Karpas-422 (cell line): Measurements from ENCODE around the gene CCDC80. TPM values are rescaled to one million over a fixed set of nuclear protein-coding genes. Genes with fewer than 3 reads are reported as not detected.

ENCODE experiments used
- DNase-seq: peaks from one replicate; pipeline ENCODE4 v3.0.0-alpha.2; 2015
- H2AFZ ChIP-seq: fragments of 200-600 bp; sonication (generic); 2 replicates; pipeline ENCODE4 v1.6.1; 2014; ENCODE audit warnings: antibody characterized with exemption, low read length, mixed read lengths
- H3K27ac ChIP-seq: fragments of 200-600 bp; sonication (generic); 2 replicates; pipeline ENCODE4 v1.5.1; 2014; ENCODE audit warnings: mild to moderate bottlenecking, low read length, moderate library complexity
- H3K27me3 ChIP-seq: fragments of 200-600 bp; sonication (generic); 2 replicates; pipeline ENCODE4 v1.6.1; 2014; ENCODE audit warnings: low read length, mixed read lengths
- H3K36me3 ChIP-seq: fragments of 200-600 bp; sonication (generic); 2 replicates; pipeline ENCODE4 v1.6.1; 2014; ENCODE audit warnings: low read length, mixed read lengths; ENCODE audit not compliant: insufficient read depth
- H3K4me1 ChIP-seq: fragments of 200-600 bp; sonication (generic); 2 replicates; pipeline ENCODE4 v1.6.1; 2014; ENCODE audit warnings: mild to moderate bottlenecking, low read length, mixed read lengths
- H3K4me2 ChIP-seq: fragments of 200-600 bp; sonication (generic); 2 replicates; pipeline ENCODE4 v1.6.1; 2014; ENCODE audit warnings: low read length, low read depth, mild to moderate bottlenecking; ENCODE audit not compliant: poor library complexity, severe bottlenecking
- H3K4me3 ChIP-seq: fragments of 200-600 bp; sonication (generic); 2 replicates; pipeline ENCODE4 v1.5.1; 2014; ENCODE audit warnings: mild to moderate bottlenecking, antibody characterized with exemption, low read length, mixed read lengths
- H3K79me2 ChIP-seq: fragments of 200-600 bp; sonication (generic); 2 replicates; pipeline ENCODE4 v1.6.1; 2014; ENCODE audit warnings: mild to moderate bottlenecking, low read length, mixed read lengths
- H3K9ac ChIP-seq: fragments of 200-600 bp; sonication (generic); 2 replicates; pipeline ENCODE4 v1.6.0; 2014; ENCODE audit warnings: low read length
- H3K9me2 ChIP-seq: fragments of 200-600 bp; sonication (generic), shearing (Covaris generic); replicated peaks from 2 replicates; pipeline ENCODE4 v1.6.0; 2014; ENCODE audit warnings: mild to moderate bottlenecking, low read length, moderate library complexity; ENCODE audit not compliant: insufficient read depth
- H3K9me3 ChIP-seq: fragments of 300-700, 200-600 bp; sonication (generic); 2 replicates; pipeline ENCODE4 v1.6.1; 2014; ENCODE audit warnings: low read length, mixed read lengths
- H4K20me1 ChIP-seq: fragments of 200-600 bp; sonication (generic); 2 replicates; pipeline ENCODE4 v1.6.1; 2014; ENCODE audit warnings: mild to moderate bottlenecking, antibody characterized with exemption, low read length, low read depth; ENCODE audit not compliant: insufficient read depth
- total RNA-seq: library from RNA; depleted of rRNA; stranded (reverse); fragments of >200 nt; shearing (Covaris generic); gene quantifications from 2 replicates; pipeline ENCODE4 v1.2.3, GENCODE V29; 2014; ENCODE audit warnings: low replicate concordance

The CCDC80 gene
- total RNA-seq, 1 experiment from 2014 or later, result not detected

DNA sequence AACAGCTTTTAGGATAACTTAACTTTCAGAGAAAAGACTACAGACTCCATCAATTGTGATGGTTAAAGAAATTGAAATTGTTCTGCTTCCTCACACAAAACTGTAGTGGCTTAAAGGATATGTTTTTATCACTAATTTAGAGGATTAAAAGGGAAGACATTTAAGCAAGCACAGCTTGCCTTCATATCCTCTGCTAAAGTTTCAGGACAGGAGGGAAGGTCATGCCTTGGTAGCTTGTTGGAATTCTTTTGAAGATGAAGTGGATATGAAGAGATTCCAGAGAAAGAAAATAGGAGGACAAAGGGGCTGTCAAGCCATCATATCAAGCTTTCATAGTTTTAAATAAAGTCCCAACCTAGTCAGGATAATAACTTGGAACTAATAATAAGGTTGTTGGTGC is 33.1 kb downstream of the CCDC80 start:
- Histone ChIP-seq H3K27me3 (no peaks in the 10 kb centered on the region), H3K36me3 (no peaks in the 10 kb centered on the region), H3K4me3 (no peak overlapping the region), H3K27ac (no peak overlapping the region), H3K4me1 (no peaks in the 10 kb centered on the region), H3K79me2 (no peaks in the 10 kb centered on the region), H2AFZ (no peak overlapping the region), H4K20me1 (no peaks in the 10 kb centered on the region), H3K4me2 (no peak overlapping the region), H3K9me2 (no peaks in the 10 kb centered on the region), H3K9me3 (no peaks in the 10 kb centered on the region), H3K9ac (no peak overlapping the region)
- no peak for DNase-seq

DNA sequence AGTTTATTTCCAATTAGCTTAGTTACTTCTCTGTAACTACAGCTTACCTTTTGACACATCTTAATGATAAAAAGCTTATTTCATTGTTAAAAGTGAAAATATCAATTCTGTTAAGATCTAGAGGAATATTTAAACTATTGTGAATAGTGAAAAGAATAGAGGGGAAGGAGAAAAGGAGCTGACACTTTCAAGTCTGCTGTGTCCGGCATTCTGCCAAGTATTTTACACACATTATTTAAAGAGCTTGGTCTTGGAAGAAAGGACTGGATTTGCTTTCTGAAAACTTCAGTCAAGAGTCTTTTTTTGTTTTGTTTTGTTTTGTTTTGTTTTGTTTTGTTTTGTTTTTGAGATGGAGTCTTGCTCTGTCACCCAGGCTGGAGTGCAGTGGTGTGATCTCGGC is 34.8 kb downstream of the CCDC80 start:
- Histone ChIP-seq H3K4me3 (no peak overlapping the region), H3K27me3 (no peaks in the 10 kb centered on the region), H3K4me1 (no peaks in the 10 kb centered on the region), H3K9me3 (no peaks in the 10 kb centered on the region), H4K20me1 (no peaks in the 10 kb centered on the region), H3K79me2 (no peaks in the 10 kb centered on the region), H3K27ac (no peak overlapping the region), H3K9me2 (no peaks in the 10 kb centered on the region), H3K36me3 (no peaks in the 10 kb centered on the region), H3K4me2 (no peak overlapping the region), H2AFZ (no peak overlapping the region), H3K9ac (no peak overlapping the region)
- DNase-seq, result no peak

DNA sequence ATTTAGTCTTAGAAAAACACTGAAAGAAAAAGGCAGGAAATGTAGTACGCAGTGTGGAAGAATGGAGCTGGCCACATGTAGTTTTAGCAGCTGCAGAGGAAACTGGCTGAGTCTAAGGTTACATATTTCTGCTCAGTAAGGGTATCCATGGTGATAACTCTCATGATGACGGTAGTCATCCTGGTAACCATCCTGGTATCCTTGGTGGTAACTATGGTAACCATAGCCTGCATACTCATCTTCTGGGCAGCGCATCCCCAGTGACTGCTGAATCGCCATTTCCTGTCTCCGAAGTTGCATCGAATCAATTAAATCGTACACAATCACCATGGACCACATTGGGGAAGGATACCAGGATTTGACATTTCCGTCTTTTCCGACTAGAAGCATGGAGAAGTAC is 35.7 kb downstream of the CCDC80 start:
- Histone ChIP-seq H3K9me2 (no peaks in the 10 kb centered on the region), H3K36me3 (no peaks in the 10 kb centered on the region), H4K20me1 (no peaks in the 10 kb centered on the region), H3K27me3 (no peaks in the 10 kb centered on the region), H3K4me2 (no peak overlapping the region), H3K9ac (no peak overlapping the region), H3K4me3 (no peak overlapping the region), H3K27ac (no peak overlapping the region), H3K4me1 (no peaks in the 10 kb centered on the region), H3K9me3 (no peaks in the 10 kb centered on the region), H2AFZ (no peak overlapping the region), H3K79me2 (no peaks in the 10 kb centered on the region)
- DNase-seq, result no peak

DNA sequence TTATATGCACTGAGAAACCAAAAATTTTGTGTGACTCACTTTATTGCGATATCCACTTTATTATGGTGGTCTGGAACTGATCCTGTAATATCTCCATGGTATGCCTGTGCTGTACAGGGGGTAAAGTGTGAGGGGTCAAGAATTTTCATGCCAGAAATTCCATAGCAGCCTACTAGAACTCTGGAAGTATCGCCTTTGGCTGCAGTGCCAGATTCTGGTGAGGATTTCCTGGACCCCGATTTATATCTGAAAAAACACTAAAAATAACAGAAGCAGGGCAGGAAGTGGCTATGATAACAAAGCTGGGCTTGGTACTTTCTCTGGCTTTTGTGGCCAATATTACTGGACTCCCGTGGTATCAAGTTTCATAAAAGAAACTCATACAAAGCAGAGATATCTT is 36.4 kb downstream of the CCDC80 start:
- no peak for DNase-seq
- no peak overlapping the region for H2AFZ ChIP-seq
- H3K4me1 ChIP-seq, result no peaks in the 10 kb centered on the region
- no peaks in the 10 kb centered on the region for H3K36me3 ChIP-seq
- no peaks in the 10 kb centered on the region for H3K79me2 ChIP-seq
- H3K4me3 ChIP-seq, result no peak overlapping the region
- H3K4me2 ChIP-seq, result no peak overlapping the region
- no peaks in the 10 kb centered on the region for H3K27me3 ChIP-seq
- no peak overlapping the region for H3K9ac ChIP-seq
- H3K9me2 ChIP-seq, result no peaks in the 10 kb centered on the region
- no peaks in the 10 kb centered on the region for H3K9me3 ChIP-seq
- H3K27ac ChIP-seq, result no peak overlapping the region
- no peaks in the 10 kb centered on the region for H4K20me1 ChIP-seq

DNA sequence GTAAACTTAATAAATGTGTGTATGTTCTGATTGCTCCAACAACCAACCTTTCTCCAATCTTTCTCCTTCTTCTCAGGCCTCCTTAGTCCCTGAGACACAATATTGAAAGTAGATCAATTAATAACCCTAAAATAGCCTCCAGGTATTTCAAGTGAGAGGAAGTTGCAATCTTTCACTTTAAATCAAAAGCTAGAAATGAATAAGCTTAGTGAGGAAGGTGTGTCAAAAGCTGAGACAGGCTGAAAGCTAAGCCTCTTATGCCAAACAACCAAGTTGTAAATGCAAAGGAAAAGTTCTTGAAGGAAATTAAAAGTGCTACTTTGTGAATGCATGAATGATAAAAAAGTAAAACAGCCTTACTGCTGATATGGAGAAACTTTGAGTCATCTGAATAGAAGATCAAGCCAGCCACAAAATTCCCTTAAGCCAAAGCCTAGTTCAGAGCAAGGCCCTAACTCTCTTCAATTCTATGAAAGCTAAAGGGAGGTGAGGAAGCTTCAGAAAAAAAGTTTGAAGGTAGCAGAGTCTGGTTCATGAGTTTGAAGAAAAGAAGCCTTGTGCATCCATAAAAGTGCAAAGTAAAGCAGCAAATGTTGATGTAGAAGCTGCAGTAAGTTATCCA is 38.6 kb downstream of the CCDC80 start:
- H3K9me3 ChIP-seq, result no peaks in the 10 kb centered on the region
- H4K20me1 ChIP-seq, result no peaks in the 10 kb centered on the region
- DNase-seq, result no peak
- H2AFZ ChIP-seq, result no peak overlapping the region
- no peaks in the 10 kb centered on the region for H3K9me2 ChIP-seq
- no peak overlapping the region for H3K27ac ChIP-seq
- H3K27me3 ChIP-seq, result no peaks in the 10 kb centered on the region
- H3K36me3 ChIP-seq, result no peaks in the 10 kb centered on the region
- H3K4me1 ChIP-seq, result no peaks in the 10 kb centered on the region
- no peak overlapping the region for H3K4me2 ChIP-seq
- no peak overlapping the region for H3K9ac ChIP-seq
- H3K79me2 ChIP-seq, result no peaks in the 10 kb centered on the region
- H3K4me3 ChIP-seq, result no peak overlapping the region

DNA sequence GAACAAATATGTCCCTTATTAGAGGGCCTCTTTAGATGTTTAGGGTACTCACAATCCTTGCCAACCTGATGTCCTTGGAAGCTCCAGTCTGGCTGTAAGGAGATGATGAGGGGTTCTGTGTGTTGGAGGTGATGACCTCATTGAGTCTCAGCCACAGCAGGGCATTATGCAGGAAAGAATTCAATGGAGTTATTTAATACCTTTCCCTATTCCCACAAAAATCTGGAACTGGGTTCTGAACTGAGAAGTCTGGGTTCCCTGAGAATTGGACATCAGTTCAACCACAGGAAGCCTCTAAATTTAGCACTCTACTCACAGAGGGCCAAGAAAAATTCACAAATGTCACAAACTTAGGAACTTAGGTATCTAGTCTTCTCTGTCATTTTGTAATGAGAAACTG is 42.2 kb downstream of the CCDC80 start:
- no peaks in the 10 kb centered on the region for H3K27me3 ChIP-seq
- H3K36me3 ChIP-seq, result peaks cover 4% of the 10 kb centered on the region; the same call in 1 of the 2 replicates
- no peaks in the 10 kb centered on the region for H3K4me1 ChIP-seq
- H3K9me3 ChIP-seq, result no peaks in the 10 kb centered on the region
- no peak overlapping the region for H3K4me2 ChIP-seq
- no peaks in the 10 kb centered on the region for H4K20me1 ChIP-seq
- no peak overlapping the region for H3K9ac ChIP-seq
- no peak overlapping the region for H3K27ac ChIP-seq
- no peak overlapping the region for H2AFZ ChIP-seq
- no peak for DNase-seq
- no peaks in the 10 kb centered on the region for H3K9me2 ChIP-seq
- H3K4me3 ChIP-seq, result no peak overlapping the region
- H3K79me2 ChIP-seq, result no peaks in the 10 kb centered on the region

DNA sequence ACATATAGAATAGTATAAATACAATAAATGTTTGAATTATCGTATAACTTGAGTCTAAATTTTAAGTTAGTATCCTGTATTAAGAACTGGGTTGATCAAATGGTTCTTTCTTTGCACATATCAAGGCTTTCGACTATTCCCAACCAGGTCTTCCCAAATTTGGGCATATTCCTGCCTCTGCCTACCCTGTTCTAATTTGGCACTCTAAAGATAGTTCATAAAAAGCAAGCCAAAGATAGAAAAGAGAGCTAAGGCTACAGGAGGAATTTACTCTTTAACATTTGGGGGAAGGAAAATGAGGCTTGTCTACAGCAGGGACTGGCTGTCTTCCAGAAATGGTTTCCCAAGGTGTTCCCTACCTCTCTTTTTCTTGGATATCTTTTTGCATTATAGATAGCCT is 43.0 kb downstream of the CCDC80 start:
- H3K9me3 ChIP-seq, result no peaks in the 10 kb centered on the region; the same call in 1 of the 2 replicates
- no peak overlapping the region for H3K4me3 ChIP-seq
- H3K4me1 ChIP-seq, result no peaks in the 10 kb centered on the region
- no peaks in the 10 kb centered on the region for H4K20me1 ChIP-seq
- no peaks in the 10 kb centered on the region for H3K79me2 ChIP-seq
- H3K27ac ChIP-seq, result no peak overlapping the region
- no peak overlapping the region for H3K9ac ChIP-seq
- peaks cover 11% of the 10 kb centered on the region for H3K36me3 ChIP-seq
- H2AFZ ChIP-seq, result no peak overlapping the region
- H3K27me3 ChIP-seq, result no peaks in the 10 kb centered on the region
- no peak for DNase-seq
- H3K4me2 ChIP-seq, result no peak overlapping the region
- H3K9me2 ChIP-seq, result no peaks in the 10 kb centered on the region

DNA sequence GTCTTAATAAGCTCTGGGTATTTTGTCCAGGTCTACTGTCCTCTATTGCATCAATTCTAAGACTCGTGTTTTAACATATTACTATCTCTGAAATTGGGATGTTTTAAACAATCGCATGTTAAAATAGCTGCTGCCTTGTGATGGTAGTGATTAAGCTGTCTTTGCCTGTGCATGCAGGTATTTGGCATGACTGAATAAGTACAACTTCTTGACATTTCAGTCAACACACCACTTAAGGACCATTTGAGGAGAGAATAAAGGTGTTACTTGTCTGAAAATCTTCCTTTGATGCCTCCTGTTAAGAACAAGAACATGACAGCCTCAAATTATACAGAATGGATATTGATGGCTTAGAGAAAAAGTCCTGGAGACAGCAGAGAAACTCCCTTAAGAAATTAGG is 46.1 kb downstream of the CCDC80 start:
- Histone ChIP-seq H3K27ac (no peak overlapping the region), H3K4me3 (no peak overlapping the region), H3K9me3 (no peaks in the 10 kb centered on the region; the same call in 1 of the 2 replicates), H3K27me3 (no peaks in the 10 kb centered on the region), H3K9me2 (no peaks in the 10 kb centered on the region), H3K36me3 (peaks cover 25% of the 10 kb centered on the region), H2AFZ (no peak overlapping the region), H3K9ac (no peak overlapping the region), H4K20me1 (no peaks in the 10 kb centered on the region), H3K79me2 (no peaks in the 10 kb centered on the region), H3K4me2 (no peak overlapping the region), H3K4me1 (no peaks in the 10 kb centered on the region)
- no peak for DNase-seq

DNA sequence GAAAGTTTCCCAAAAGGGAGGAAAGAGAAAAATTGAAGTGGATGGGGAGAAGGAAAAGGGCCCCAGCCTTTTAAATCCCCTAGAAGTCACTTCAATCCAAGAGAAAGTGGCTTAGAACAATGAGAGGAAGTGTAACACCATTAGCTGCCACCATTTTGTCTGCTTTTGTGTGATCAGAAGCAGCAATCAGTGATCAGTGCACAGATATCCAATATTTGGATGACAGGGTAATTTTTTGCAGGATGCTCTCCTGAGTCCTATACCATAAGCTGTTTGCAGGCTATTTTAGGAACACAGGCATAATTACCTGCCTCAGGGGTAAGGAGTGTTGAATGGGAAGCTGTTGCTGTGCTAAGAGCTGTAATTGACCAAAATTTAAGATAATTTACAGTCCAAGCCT is 47.7 kb downstream of the CCDC80 start:
- no peaks in the 10 kb centered on the region for H3K27me3 ChIP-seq
- H3K4me2 ChIP-seq, result no peak overlapping the region
- no peaks in the 10 kb centered on the region for H3K9me2 ChIP-seq
- no peaks in the 10 kb centered on the region for H4K20me1 ChIP-seq
- H3K9ac ChIP-seq, result no peak overlapping the region
- H3K4me1 ChIP-seq, result no peaks in the 10 kb centered on the region
- no peaks in the 10 kb centered on the region for H3K79me2 ChIP-seq
- H2AFZ ChIP-seq, result no peak overlapping the region
- no peak for DNase-seq
- no peaks in the 10 kb centered on the region; the same call in 1 of the 2 replicates for H3K9me3 ChIP-seq
- no peak overlapping the region for H3K4me3 ChIP-seq
- peaks cover 25% of the 10 kb centered on the region for H3K36me3 ChIP-seq
- no peak overlapping the region for H3K27ac ChIP-seq
